Right atrium auricular region (tissue), 2 donors: ENCODE data around the gene SLC25A13. TPM values are rescaled to one million over a fixed set of nuclear protein-coding genes. Genes with fewer than 3 reads are reported as not detected.

Experiments
- DNase-seq: peaks from one replicate; pipeline ENCODE4 v3.0.0-alpha.2; 2019; ENCODE audit warnings: low spot score
- H3K27ac ChIP-seq, 2 donors: fragments of 200-600 bp; sonication (generic); 1 replicate in 1 of 2; 2 replicates in 1 of 2; pipeline ENCODE4 v1.5.1; 2016 to 2019
- H3K27me3 ChIP-seq, 2 donors: fragments of 200-600 bp; sonication (generic); one replicate each; pipeline versions ENCODE4 v1.5.1 to v1.6.0; 2017 to 2019
- H3K36me3 ChIP-seq: fragments of 200-600 bp; sonication (generic); one replicate; pipeline ENCODE4 v1.5.1; 2016
- H3K4me1 ChIP-seq, 2 donors: fragments of 200-600 bp; sonication (generic); one replicate each; pipeline versions ENCODE4 v1.5.1 to v1.6.0; 2017 to 2019
- H3K4me3 ChIP-seq, 2 donors: fragments of 200-600 bp; sonication (generic); 1 replicate in 1 of 2; 2 replicates in 1 of 2; pipeline ENCODE4 v1.5.1; 2017 to 2019; ENCODE audit warnings: mild to moderate bottlenecking in 1 of 2, moderate library complexity in 1 of 2
- H3K9me3 ChIP-seq, 2 donors: fragments of 200-600 bp; sonication (generic); one replicate each; pipeline ENCODE4 v1.5.1; 2019
- total RNA-seq, 2 donors: library from RNA; depleted of rRNA; stranded (reverse); fragments of >200 nt; gene quantifications; one replicate each; pipeline ENCODE4 v1.1.0, GENCODE V29; 2016
- TF ChIP-seq, protein P1 (sequence below), 2 donors: fragments of 200-600 bp; sonication (generic); IDR thresholded peaks; one replicate each; pipeline ENCODE4 v1.5.1; 2019; ENCODE audit warnings: antibody characterized with exemption in 2 of 2

Gene SLC25A13
- total RNA-seq, 2 donors from 2014 or later = 8.1 to 11.0 TPM

DNA sequence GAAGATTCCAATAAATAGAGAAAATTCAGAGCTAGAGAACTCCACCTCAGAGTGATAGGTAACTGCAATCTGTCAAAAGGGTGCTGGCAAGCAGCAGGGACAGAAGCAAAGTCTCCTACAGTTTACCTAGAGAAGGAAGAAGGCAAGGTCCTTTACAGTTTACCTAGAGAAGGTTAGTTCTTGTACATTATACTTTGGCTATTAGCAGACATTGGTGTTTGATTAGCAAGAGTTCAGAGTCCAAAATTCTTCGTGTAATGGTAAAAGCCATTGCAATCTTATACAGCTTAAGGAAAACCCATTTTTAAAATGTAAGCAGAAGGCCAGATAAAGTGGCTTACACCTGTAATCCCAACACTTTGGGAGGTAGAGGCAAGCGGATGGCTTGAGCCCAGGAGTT, 45.9 kb downstream of the SLC25A13 start:
- no peak for DNase-seq
- Histone ChIP-seq H3K36me3 (no peaks in the 10 kb centered on the region), H3K27ac (no peak overlapping the region), H3K27me3 (no peaks in the 10 kb centered on the region), H3K4me3 (no peak overlapping the region), H3K4me1 (no peaks in the 10 kb centered on the region), H3K9me3 (no peaks in the 10 kb centered on the region)
- TF ChIP-seq, protein P1, sequence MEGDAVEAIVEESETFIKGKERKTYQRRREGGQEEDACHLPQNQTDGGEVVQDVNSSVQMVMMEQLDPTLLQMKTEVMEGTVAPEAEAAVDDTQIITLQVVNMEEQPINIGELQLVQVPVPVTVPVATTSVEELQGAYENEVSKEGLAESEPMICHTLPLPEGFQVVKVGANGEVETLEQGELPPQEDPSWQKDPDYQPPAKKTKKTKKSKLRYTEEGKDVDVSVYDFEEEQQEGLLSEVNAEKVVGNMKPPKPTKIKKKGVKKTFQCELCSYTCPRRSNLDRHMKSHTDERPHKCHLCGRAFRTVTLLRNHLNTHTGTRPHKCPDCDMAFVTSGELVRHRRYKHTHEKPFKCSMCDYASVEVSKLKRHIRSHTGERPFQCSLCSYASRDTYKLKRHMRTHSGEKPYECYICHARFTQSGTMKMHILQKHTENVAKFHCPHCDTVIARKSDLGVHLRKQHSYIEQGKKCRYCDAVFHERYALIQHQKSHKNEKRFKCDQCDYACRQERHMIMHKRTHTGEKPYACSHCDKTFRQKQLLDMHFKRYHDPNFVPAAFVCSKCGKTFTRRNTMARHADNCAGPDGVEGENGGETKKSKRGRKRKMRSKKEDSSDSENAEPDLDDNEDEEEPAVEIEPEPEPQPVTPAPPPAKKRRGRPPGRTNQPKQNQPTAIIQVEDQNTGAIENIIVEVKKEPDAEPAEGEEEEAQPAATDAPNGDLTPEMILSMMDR (IDR thresholded peaks at IDR 0.05) = no peak

DNA sequence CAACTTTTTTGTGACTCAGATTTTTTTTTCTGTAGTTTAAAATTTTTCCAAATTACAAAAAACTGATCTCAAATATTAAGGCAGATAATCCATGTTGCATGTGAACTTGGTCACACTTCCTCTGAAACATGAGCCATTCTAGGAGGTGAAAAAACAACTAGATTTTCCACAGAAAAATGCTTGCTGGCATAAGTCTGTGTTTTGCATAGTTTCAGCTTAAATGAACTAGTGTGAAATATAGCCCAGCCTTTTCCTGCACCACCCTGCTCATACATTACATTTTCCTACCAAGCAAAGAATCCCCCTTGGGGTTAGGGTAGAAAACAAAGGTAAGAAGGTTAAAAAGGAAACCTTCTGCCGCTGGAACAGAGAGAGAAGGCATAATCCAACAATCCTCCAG, 48.2 kb downstream of the SLC25A13 start:
- no peaks in the 10 kb centered on the region for H3K36me3 ChIP-seq

DNA sequence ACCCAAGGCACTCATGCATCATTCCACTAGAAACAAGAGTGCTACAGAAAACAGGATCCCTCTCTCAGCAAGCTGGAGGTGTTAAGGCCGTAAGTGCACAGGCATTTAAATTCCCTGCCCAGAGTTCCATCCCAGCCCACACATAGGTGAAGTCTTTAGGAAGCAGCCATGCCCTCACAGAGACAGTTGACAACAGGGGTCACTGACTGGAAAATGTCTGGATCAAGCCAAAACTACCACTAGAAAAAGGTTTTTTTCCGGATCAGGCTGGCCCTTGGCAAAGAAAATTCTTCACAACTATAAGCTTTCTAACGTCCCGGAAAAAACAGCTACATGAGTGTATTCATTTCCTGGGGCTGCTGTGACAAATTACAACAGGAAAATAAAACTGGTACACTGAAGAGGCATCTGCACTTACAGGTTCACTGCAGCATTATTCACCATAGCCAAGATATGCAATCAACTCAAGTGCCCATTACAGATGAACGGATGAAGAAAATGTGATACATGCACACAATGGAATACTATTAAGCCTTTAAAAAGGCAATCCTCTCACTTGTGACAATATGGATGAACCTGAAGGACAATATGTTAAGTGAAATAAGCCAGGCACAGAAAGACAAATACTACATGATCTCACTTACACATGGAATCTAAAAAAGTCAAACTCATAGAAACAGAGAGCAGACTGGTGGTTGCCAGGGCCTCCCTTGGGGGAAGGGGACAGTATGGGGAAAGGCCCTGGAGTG, 52.5 kb downstream of the SLC25A13 start:
- no peaks in the 10 kb centered on the region for H3K36me3 ChIP-seq
- H3K9me3 ChIP-seq = no peaks in the 10 kb centered on the region
- TF ChIP-seq, protein P1 (IDR thresholded peaks at IDR 0.05) = no peak

More for the DNA sequence above, 48.2 kb downstream of the SLC25A13 start:
- no peak for DNase-seq
- H3K4me3 ChIP-seq = no peak overlapping the region
- H3K27ac ChIP-seq = no peak overlapping the region
- TF ChIP-seq, protein P1 (IDR thresholded peaks at IDR 0.05) = no peak
- H3K9me3 ChIP-seq = no peaks in the 10 kb centered on the region
- H3K27me3 ChIP-seq = no peaks in the 10 kb centered on the region
- no peaks in the 10 kb centered on the region for H3K4me1 ChIP-seq

DNA sequence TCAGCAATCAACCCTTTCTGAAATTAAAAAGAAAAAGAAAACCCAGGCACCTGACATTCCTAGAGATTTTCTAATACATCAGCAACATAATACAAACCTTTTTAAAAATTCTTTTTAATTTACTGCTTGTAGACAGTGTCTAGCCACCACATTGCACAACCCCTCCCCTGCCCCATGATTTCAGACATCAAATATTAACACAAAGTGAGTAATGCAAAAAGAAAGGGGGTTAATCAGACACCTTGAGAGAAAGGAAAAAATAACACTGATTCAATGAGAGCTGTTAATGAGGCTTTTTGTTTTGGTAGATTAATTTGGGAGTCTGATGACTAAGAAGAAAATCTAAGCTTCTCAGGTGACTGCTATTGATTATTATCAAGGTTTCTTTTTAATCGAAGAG, 55.3 kb downstream of the SLC25A13 start:
- no peak overlapping the region for H3K27ac ChIP-seq
- H3K27me3 ChIP-seq = no peaks in the 10 kb centered on the region
- TF ChIP-seq, protein P1 (IDR thresholded peaks at IDR 0.05) = no peak
- no peak overlapping the region for H3K4me3 ChIP-seq
- H3K9me3 ChIP-seq = no peaks in the 10 kb centered on the region
- H3K36me3 ChIP-seq = no peaks in the 10 kb centered on the region
- DNase-seq = no peak
- H3K4me1 ChIP-seq = no peaks in the 10 kb centered on the region

More for the DNA sequence above, 52.5 kb downstream of the SLC25A13 start:
- no peak overlapping the region for H3K4me3 ChIP-seq
- no peaks in the 10 kb centered on the region for H3K27me3 ChIP-seq
- H3K4me1 ChIP-seq = no peaks in the 10 kb centered on the region
- DNase-seq = no peak
- no peak overlapping the region for H3K27ac ChIP-seq

DNA sequence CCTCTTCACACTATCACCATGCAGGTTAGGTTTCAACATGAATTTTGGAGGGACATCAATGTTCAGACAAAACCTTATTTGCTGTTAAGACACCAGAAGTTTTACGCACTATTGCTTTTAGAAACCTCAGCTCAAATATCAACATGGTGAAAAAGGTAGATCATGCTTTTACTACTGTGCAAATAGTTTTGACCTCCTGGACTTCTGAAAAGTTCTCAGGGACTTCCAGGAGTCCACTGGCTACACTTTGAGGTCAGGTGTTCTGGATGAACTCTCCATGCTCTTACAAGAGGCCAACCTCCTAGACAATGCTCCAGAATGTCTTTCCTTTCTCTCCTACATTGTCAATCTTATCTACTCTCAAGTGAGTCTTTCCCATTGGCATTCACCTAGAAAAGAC, 55.9 kb downstream of the SLC25A13 start:
- DNase-seq = no peak
- no peak overlapping the region for H3K27ac ChIP-seq
- H3K9me3 ChIP-seq = no peaks in the 10 kb centered on the region
- no peaks in the 10 kb centered on the region for H3K27me3 ChIP-seq
- H3K4me1 ChIP-seq = no peaks in the 10 kb centered on the region
- TF ChIP-seq, protein P1 (IDR thresholded peaks at IDR 0.05) = no peak
- no peak overlapping the region for H3K4me3 ChIP-seq
- H3K36me3 ChIP-seq = no peaks in the 10 kb centered on the region

DNA sequence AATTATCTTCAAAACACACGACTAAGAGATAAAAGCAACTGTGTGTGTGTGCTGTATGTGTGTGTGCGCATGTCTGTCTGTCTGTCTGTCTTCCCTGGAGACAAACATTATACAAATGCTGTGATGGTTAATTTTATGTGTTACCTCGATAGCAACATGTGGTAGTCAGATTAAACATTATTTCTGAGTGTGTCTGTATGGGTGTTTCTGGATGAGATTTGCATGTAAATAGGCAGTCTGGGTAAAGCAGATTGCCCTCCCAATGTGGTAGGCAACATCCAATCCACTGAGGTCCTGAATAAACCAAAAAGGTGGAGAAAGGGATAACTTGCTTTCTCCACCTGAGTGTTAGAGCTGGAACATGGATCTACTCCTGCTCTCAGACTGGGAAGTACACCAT, 67.9 kb downstream of the SLC25A13 start:
- no peak for DNase-seq
- Histone ChIP-seq H3K36me3 (no peaks in the 10 kb centered on the region), H3K4me1 (no peaks in the 10 kb centered on the region), H3K27me3 (no peaks in the 10 kb centered on the region), H3K9me3 (peaks cover 0 to 18% of the 10 kb centered on the region in 2 donors), H3K4me3 (no peak overlapping the region), H3K27ac (no peak overlapping the region)
- TF ChIP-seq, protein P1 (IDR thresholded peaks at IDR 0.05) = no peak
